SU-DHL-6 (cell line): ENCODE measurements around the gene SHC3.

ENCODE experiments used
- H2AFZ ChIP-seq: fragments of 200-600 bp; sonication (generic); 2 replicates; pipeline ENCODE4 v1.6.1; 2014; ENCODE audit warnings: low read depth, mild to moderate bottlenecking, moderate library complexity, mixed read lengths, antibody characterized with exemption, low read length; ENCODE audit not compliant: severe bottlenecking
- H3F3A ChIP-seq: fragments of 200-600 bp; shearing (Covaris generic); 2 replicates; pipeline ENCODE4 v1.6.0; 2016; ENCODE audit warnings: antibody characterized with exemption, mild to moderate bottlenecking; ENCODE audit not compliant: insufficient read depth
- H3K27ac ChIP-seq: fragments of 200-600 bp; sonication (generic); 2 replicates; pipeline ENCODE4 v1.5.1; 2016; ENCODE audit warnings: low read depth, mild to moderate bottlenecking, low read length, moderate library complexity, mixed read lengths
- H3K27me3 ChIP-seq: fragments of 200-600 bp; sonication (generic), shearing (Covaris generic); 2 replicates; pipeline ENCODE4 v1.6.0; 2014; ENCODE audit warnings: mild to moderate bottlenecking, low read length
- H3K36me3 ChIP-seq: fragments of 200-600 bp; sonication (generic); 2 replicates; pipeline ENCODE4 v1.6.1; 2014; ENCODE audit warnings: mild to moderate bottlenecking, low read length, mixed read lengths
- H3K4me2 ChIP-seq: fragments of 300-600, 200-600 bp; shearing (Covaris generic), sonication (generic); 2 replicates; pipeline ENCODE4 v1.6.0; 2014; ENCODE audit warnings: low read length, low read depth, mild to moderate bottlenecking; ENCODE audit not compliant: poor library complexity, severe bottlenecking
- H3K4me3 ChIP-seq: fragments of 200-600 bp; sonication (generic); 2 replicates; pipeline ENCODE4 v1.5.1; 2014; ENCODE audit warnings: antibody characterized with exemption, low read length, mild to moderate bottlenecking, mixed read lengths; ENCODE audit not compliant: insufficient read depth, poor library complexity, severe bottlenecking
- H3K79me2 ChIP-seq: fragments of 200-600 bp; sonication (generic); 2 replicates; pipeline ENCODE4 v1.6.1; 2014; ENCODE audit warnings: mild to moderate bottlenecking, low read length, moderate library complexity; ENCODE audit not compliant: insufficient read depth
- H3K9ac ChIP-seq: fragments of 200-600 bp; sonication (generic); 2 replicates; pipeline ENCODE4 v1.7.0; 2014; ENCODE audit warnings: mild to moderate bottlenecking, low read length
- H3K9me2 ChIP-seq: fragments of 200-600 bp; sonication (generic); replicated peaks from 2 replicates; pipeline ENCODE4 v1.6.1; 2014; ENCODE audit warnings: low read length; ENCODE audit not compliant: insufficient read depth
- H3K9me3 ChIP-seq: fragments of 200-600 bp; sonication (generic); 2 replicates; pipeline ENCODE4 v1.6.1; 2014; ENCODE audit warnings: low read length, mixed read lengths; ENCODE audit not compliant: insufficient read depth
- H4K20me1 ChIP-seq: fragments of 200-600 bp; sonication (generic); 2 replicates; pipeline ENCODE4 v1.6.1; 2014; ENCODE audit warnings: low read depth, mild to moderate bottlenecking, antibody characterized with exemption, low read length, moderate library complexity, mixed read lengths
- CTCF ChIP-seq: fragments of 200-600 bp; sonication (generic); IDR thresholded peaks from one replicate; pipeline ENCODE4 v1.5.1; 2017; ENCODE audit warnings: antibody characterized with exemption, mild to moderate bottlenecking, low read length, moderate library complexity; ENCODE audit not compliant: insufficient read depth, poor library complexity, severe bottlenecking
- EZH2phosphoT487 ChIP-seq: fragments of 200-600 bp; sonication (generic), shearing (Covaris generic); conservative IDR thresholded peaks from 2 replicates; pipeline ENCODE4 v1.6.1; 2018; ENCODE audit warnings: mild to moderate bottlenecking, antibody characterized with exemption, low read length, moderate library complexity, mixed read lengths

SHC3 gene

GRCh38 chr9:88992556-88992955, 186.1 kb downstream of the SHC3 start:
- Histone ChIP-seq H3K4me2 (no peak overlapping the region), H3K9ac (no peak overlapping the region), H3K79me2 (no peaks in the 10 kb centered on the region), H2AFZ (no peak overlapping the region), H3F3A (no peaks in the 10 kb centered on the region), H3K27ac (no peak overlapping the region), H3K4me3 (no peak overlapping the region), H3K27me3 (no peaks in the 10 kb centered on the region), H4K20me1 (no peaks in the 10 kb centered on the region), H3K9me3 (no peaks in the 10 kb centered on the region), H3K36me3 (no peaks in the 10 kb centered on the region), H3K9me2 (no peaks in the 10 kb centered on the region)
- TF ChIP-seq CTCF, result no peak
- no peak for TF ChIP-seq EZH2phosphoT487

- no peak within 1 kb of the TSS for H2AFZ ChIP-seq
- H3K79me2 ChIP-seq, result no peaks in the 10 kb centered on the region
- no peaks in the 10 kb centered on the region for H3K27me3 ChIP-seq
- H3K27ac ChIP-seq, result no peak within 1 kb of the TSS
- no peak within 1 kb of the TSS for H3K4me3 ChIP-seq
- H3F3A ChIP-seq, result no peaks in the 10 kb centered on the region
- no peaks in the 10 kb centered on the region for H4K20me1 ChIP-seq
- no peak within 1 kb of the TSS for H3K4me2 ChIP-seq
- no peak for TF ChIP-seq EZH2phosphoT487
- no peak for TF ChIP-seq CTCF
- H3K9ac ChIP-seq, result no peak within 1 kb of the TSS
- no peaks in the 10 kb centered on the region for H3K9me3 ChIP-seq
- H3K9me2 ChIP-seq, result no peaks in the 10 kb centered on the region
- H3K36me3 ChIP-seq, result no peaks in the 10 kb centered on the region
Measured at GRCh38 chr9:88991066-88992034, 187.3 kb downstream of the SHC3 start, which contains the start of gene S1PR3. TSS of gene S1PR3 (plus strand) at chr9:88991468. CDS start at chr9:89001201, 9,733 bp downstream.

GRCh38 chr9:88990729-88991065, 187.9 kb downstream of the SHC3 start:
- H3K4me3 ChIP-seq, result no peak overlapping the region
- H3K27ac ChIP-seq, result no peak overlapping the region

More at GRCh38 chr9:88990729-88991065, 187.9 kb downstream of the SHC3 start:
- no peaks in the 10 kb centered on the region for H3K79me2 ChIP-seq
- no peaks in the 10 kb centered on the region for H3K9me2 ChIP-seq
- H4K20me1 ChIP-seq, result no peaks in the 10 kb centered on the region
- H3K9ac ChIP-seq, result no peak overlapping the region
- H3K9me3 ChIP-seq, result no peaks in the 10 kb centered on the region
- no peaks in the 10 kb centered on the region for H3K27me3 ChIP-seq
- TF ChIP-seq CTCF, result no peak
- TF ChIP-seq EZH2phosphoT487, result no peak
- no peak overlapping the region for H3K4me2 ChIP-seq
- no peaks in the 10 kb centered on the region for H3F3A ChIP-seq
- no peak overlapping the region for H2AFZ ChIP-seq
- H3K36me3 ChIP-seq, result no peaks in the 10 kb centered on the region
